HepG2 (cell line): ENCODE results near the gene S1PR3. TPM values are rescaled to one million over a fixed set of nuclear protein-coding genes. Genes with fewer than 3 reads are reported as not detected.

Experiments
- ATAC-seq: fragments of 200-7000 bp; cut with Tn5 transposase; 3 replicates; pipeline ENCODE4 v1.9.1; 2020; ENCODE audit warnings: mild to moderate bottlenecking, moderate library complexity
- BruUV-seq: library from RNA; stranded (reverse); fragments of 400-500 nt; replicated peaks from 2 replicates; lab custom pipeline; 2021; lab: Mats Ljungman, UMichigan
- CTCF ChIA-PET: fragments of 300-600 bp; formaldehyde crosslinking; extraction: SDS; loops from one replicate; lab custom pipeline; 2021; ENCODE audit warnings: low total read pairs, inconsistent platforms, low intra/inter-chr PET ratio; lab: Yijun Ruan, JAX
- POLR2A ChIA-PET: fragments of 350-600 bp; sonication (Branson Sonifier 250); formaldehyde crosslinking; loops from one replicate; lab custom pipeline; 2020; ENCODE audit warnings: antibody characterized with exemption, inconsistent platforms; lab: Yijun Ruan, JAX
- DNase-seq: peaks from one replicate; pipeline ENCODE4 v3.0.0-alpha.2; 2015; ENCODE audit warnings: low spot score
- FAIRE-seq: peaks from 3 replicates; lab custom pipeline; 2011; peaks lifted over from hg19 to GRCh38; lab: Jason Lieb, UNC
- H2AFZ ChIP-seq: one replicate; pipeline ENCODE4 v1.6.1; 2011; ENCODE audit warnings: low read length, inconsistent platforms
- H3K27ac ChIP-seq: fragments of 300-600 bp; 3 replicates; pipeline ENCODE4 v1.8.0; 2011; ENCODE audit warnings: mixed run types, mild to moderate bottlenecking, mixed read lengths, low read length, inconsistent platforms; ENCODE audit not compliant: insufficient read depth; ENCODE audit errors: extremely low read length
- H3K27me3 ChIP-seq, 2 experiments: fragments of 200-600 bp in 1 of 2; 2 replicates in 1 of 2; 3 replicates in 1 of 2; pipeline versions ENCODE4 v1.6.0 to v1.8.0; 2011; ENCODE audit warnings: low read length in 2 of 2, mild to moderate bottlenecking in 2 of 2, moderate library complexity in 2 of 2, inconsistent platforms in 1 of 2; ENCODE audit not compliant: insufficient read depth in 2 of 2, control insufficient read depth in 1 of 2
- H3K36me3 ChIP-seq, 2 experiments: fragments of 200-600 bp in 1 of 2; replicated peaks in 1 of 2; 2 replicates in 1 of 2; 3 replicates in 1 of 2; pipeline versions ENCODE4 v1.5.1 to v1.8.0; 2011; ENCODE audit warnings: low read length in 2 of 2, inconsistent platforms in 1 of 2; ENCODE audit not compliant: insufficient read depth in 2 of 2, control insufficient read depth in 1 of 2
- H3K4me1 ChIP-seq: 2 replicates; pipeline ENCODE4 v1.5.1; 2012; ENCODE audit warnings: low read length, inconsistent platforms; ENCODE audit not compliant: insufficient read depth
- H3K4me2 ChIP-seq: 2 replicates; pipeline ENCODE4 v1.6.0; 2011; ENCODE audit warnings: low read depth, low read length, inconsistent platforms
- H3K4me3 ChIP-seq, 3 experiments: fragments of 200-600 bp in 1 of 3; sonication (generic), shearing (Covaris generic) in 1 of 3; replicated peaks in 1 of 3; 2 replicates each; pipeline ENCODE4 v1.5.1; 2011 to 2016; ENCODE audit warnings: low read length in 3 of 3, inconsistent platforms in 2 of 3, low read depth in 2 of 3, mild to moderate bottlenecking in 2 of 3, control low read depth in 1 of 3, mixed read lengths in 1 of 3; ENCODE audit not compliant: insufficient read depth in 1 of 3
- H3K79me2 ChIP-seq: one replicate; pipeline ENCODE4 v1.6.1; 2011; ENCODE audit warnings: low read length, inconsistent platforms; ENCODE audit not compliant: insufficient read depth
- H3K9ac ChIP-seq: 2 replicates; pipeline ENCODE4 v1.6.0; 2011; ENCODE audit warnings: mild to moderate bottlenecking, low read depth, low read length, inconsistent platforms; ENCODE audit not compliant: insufficient read depth
- H3K9me3 ChIP-seq: 2 replicates; pipeline ENCODE4 v1.5.1; 2012; ENCODE audit warnings: mild to moderate bottlenecking, low read length
- H4K20me1 ChIP-seq: 2 replicates; pipeline ENCODE4 v1.6.0; 2011; ENCODE audit warnings: inconsistent platforms, mild to moderate bottlenecking, low read length, moderate library complexity; ENCODE audit not compliant: insufficient read depth
- ARHGAP35 ChIP-seq: sonication (generic); formaldehyde crosslinking; IDR thresholded peaks from 2 replicates; pipeline ENCODE4 v1.9.0; 2022; ENCODE audit warnings: mild to moderate bottlenecking, inconsistent platforms, moderate library complexity, missing genetic modification reagents, borderline replicate concordance
- ATAD3A ChIP-seq: sonication (generic); formaldehyde crosslinking; IDR thresholded peaks from 2 replicates; pipeline ENCODE4 v1.4.0; 2020; ENCODE audit warnings: missing genetic modification reagents
- BRCA1 ChIP-seq: sonication (generic); formaldehyde crosslinking; IDR thresholded peaks from 2 replicates; pipeline ENCODE4 v1.4.0; 2020; ENCODE audit warnings: missing genetic modification reagents
- E2F1 ChIP-seq: sonication (generic); formaldehyde crosslinking; IDR thresholded peaks from 2 replicates; pipeline ENCODE4 v1.5.0; 2020; ENCODE audit warnings: missing genetic modification reagents
- NR2F1 ChIP-seq, 2 experiments: fragments of 450-650 bp in 1 of 2; formaldehyde crosslinking in 1 of 2; IDR thresholded peaks; 2 replicates each; pipeline versions ENCODE4 v1.5.0 to v1.6.1; 2016 to 2020; ENCODE audit warnings: mild to moderate bottlenecking in 1 of 2, missing compliant biosample characterization in 1 of 2, missing genetic modification reagents in 1 of 2, moderate library complexity in 1 of 2
- RXRA ChIP-seq: sonication (generic); formaldehyde crosslinking; IDR thresholded peaks from 2 replicates; pipeline ENCODE4 v1.5.1; 2020; ENCODE audit warnings: missing genetic modification reagents
- SAFB2 ChIP-seq: sonication (generic); formaldehyde crosslinking; IDR thresholded peaks from 2 replicates; pipeline ENCODE4 v1.5.1; 2020; ENCODE audit warnings: missing genetic modification reagents, low read depth, mild to moderate bottlenecking, borderline replicate concordance
- SIN3A ChIP-seq: IDR thresholded peaks from 2 replicates; pipeline ENCODE4 v1.6.1; 2011; ENCODE audit warnings: low read depth, mild to moderate bottlenecking, control low read depth, low read length, borderline replicate concordance
- TEF ChIP-seq: sonication (generic); formaldehyde crosslinking; IDR thresholded peaks from 2 replicates; pipeline ENCODE4 v1.5.0; 2020; ENCODE audit warnings: missing genetic modification reagents
- TSC22D2 ChIP-seq: sonication (generic); formaldehyde crosslinking; IDR thresholded peaks from 2 replicates; pipeline ENCODE4 v1.5.1; 2020; ENCODE audit warnings: missing genetic modification reagents, mild to moderate bottlenecking, borderline replicate concordance
- U2AF1 ChIP-seq: fragments of 200-400 bp; formaldehyde crosslinking; optimal IDR thresholded peaks from 2 replicates; pipeline ENCODE3; 2017; ENCODE audit warnings: mild to moderate bottlenecking, low read depth, low read length
- ZEB1 ChIP-seq: IDR thresholded peaks from 2 replicates; pipeline ENCODE4 v1.6.1; 2012; ENCODE audit warnings: mild to moderate bottlenecking, low read depth, inconsistent platforms; ENCODE audit not compliant: insufficient replicate concordance
- ZNF274 ChIP-seq: sonication (generic); formaldehyde crosslinking; IDR thresholded peaks from 2 replicates; pipeline ENCODE4 v1.5.1; 2020; ENCODE audit warnings: mild to moderate bottlenecking, missing genetic modification reagents
- ZNF382 ChIP-seq: sonication (generic); formaldehyde crosslinking; IDR thresholded peaks from 2 replicates; pipeline ENCODE4 v1.5.0; 2020; ENCODE audit warnings: missing genetic modification reagents, mild to moderate bottlenecking, borderline replicate concordance
- ZNF556 ChIP-seq: sonication (generic); formaldehyde crosslinking; IDR thresholded peaks from 2 replicates; pipeline ENCODE4 v1.4.0; 2020; ENCODE audit warnings: mild to moderate bottlenecking, missing genetic modification reagents, borderline replicate concordance
- ZNF660 ChIP-seq: sonication (generic); formaldehyde crosslinking; IDR thresholded peaks from 2 replicates; pipeline ENCODE4 v1.5.1; 2020; ENCODE audit warnings: mild to moderate bottlenecking, low read depth, missing genetic modification reagents, borderline replicate concordance
- ZNF687 ChIP-seq: sonication (generic); formaldehyde crosslinking; IDR thresholded peaks from 2 replicates; pipeline ENCODE4 v1.5.1; 2020; ENCODE audit warnings: mild to moderate bottlenecking, missing genetic modification reagents, moderate library complexity
- ZNF7 ChIP-seq: IDR thresholded peaks from 2 replicates; pipeline ENCODE4 v1.6.1; 2016; ENCODE audit warnings: missing biosample characterization, missing genetic modification reagents
- WGBS: methylation state at CpG from one replicate; pipeline ENCODE4 v1.1.6; 2017; ENCODE audit warnings: low lambda C conversion rate; 5-methylcytosine and 5-hydroxymethylcytosine counted together
- in situ Hi-C: cut with HindIII; loops from 2 replicates; pipeline ENCODE4 v1.10.0; 2017; ENCODE audit warnings: low pct_unique_long_range_greater_than_20kb; ENCODE audit not compliant: extremely low pct_ligation_motif_present
- intact Hi-C: fragments of 100-400 bp; cut with micrococcal nuclease; formaldehyde crosslinking; loops from one replicate; pipeline ENCODE4 v1.10.0; 2022; ENCODE audit not compliant: unreplicated experiment
- polyA plus RNA-seq, 8 experiments: library from polyadenylated mRNA; depleted of rRNA in 3 of 8; stranded (reverse) in 7 of 8; unstranded in 1 of 8; fragments of >200 nt; fragmentation: Illumina TruSeq in 4 of 8; extraction: Trizol in 4 of 8; gene quantifications; 2 replicates each; pipeline versions ENCODE4 v1.2.1 to v1.2.3, GENCODE V29; 2011 to 2016; ENCODE audit warnings: low read depth in 4 of 8, missing spikeins in 1 of 8, mixed read lengths in 1 of 8; ENCODE audit not compliant: insufficient read depth in 1 of 8
- total RNA-seq, 5 experiments: library from RNA; depleted of rRNA; stranded (reverse); fragments of >200 nt; fragmentation: Illumina TruSeq; extraction: Trizol; gene quantifications; 2 replicates each; pipeline ENCODE4 v1.2.3, GENCODE V29; 2016; ENCODE audit warnings: low read depth in 1 of 5

Gene S1PR3
- total and polyA plus RNA-seq, 2 of the 13 experiments (the other 11 are each of a cell fraction or from before 2014, with no cell fraction given): 0.02 TPM; not detected in 1

DNA sequence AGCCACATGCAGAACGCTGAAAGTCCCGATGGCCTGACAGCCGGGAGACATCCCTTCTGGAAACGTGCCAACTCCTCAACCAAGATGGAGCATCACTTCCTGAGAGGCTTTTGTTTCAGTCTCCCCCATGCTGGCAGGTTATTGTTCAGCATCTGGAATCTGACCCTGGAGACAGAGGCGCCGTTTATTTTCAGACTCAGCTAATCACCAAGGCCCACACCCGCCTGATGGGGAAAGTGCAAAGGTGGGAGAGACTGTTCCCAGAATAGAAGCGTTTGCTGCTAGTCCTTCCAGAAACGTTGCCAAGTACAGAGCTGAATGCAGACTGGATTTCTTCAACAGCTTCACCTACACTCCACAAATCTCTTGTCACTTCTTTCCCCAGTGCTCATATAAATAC lies 41.8 kb upstream of the S1PR3 start:
- no peak overlapping the region for H3K4me3 ChIP-seq
- intact Hi-C loops (no loop called here), in situ Hi-C loops (no loop called here)
- FAIRE-seq (no peak), DNase-seq (no peak), ATAC-seq (no peak)
- H4K20me1 ChIP-seq: no peaks in the 10 kb centered on the region
- BruUV-seq: no TSS peak
- 0 out of 2 replicates have a peak, but pooled peaks cover 6% of the 10 kb centered on the region for H3K4me1 ChIP-seq
- ChIA-PET CTCF (no interaction called here), POLR2A (no interaction called here)
- H2AFZ ChIP-seq: no peak overlapping the region
- no peaks in the 10 kb centered on the region for H3K36me3 ChIP-seq
- no peak overlapping the region for H3K27ac ChIP-seq
- H3K27me3 ChIP-seq: no peaks in the 10 kb centered on the region; a peak in 1 of 5 replicates
- no peak overlapping the region for H3K4me2 ChIP-seq
- WGBS: 20% methylated on average over 4 of the region's 9 CpGs
- TF ChIP-seq TSC22D2 (CRISPR knock-in tag) (no peak), E2F1 (CRISPR knock-in tag) (no peak), ARHGAP35 (no peak), ZNF382 (no peak), RXRA (CRISPR knock-in tag) (no peak), ZNF687 (CRISPR knock-in tag) (no peak), ZEB1 (no peak), BRCA1 (no peak), ZNF660 (CRISPR knock-in tag) (no peak), NR2F1 (CRISPR knock-in tag; IDR thresholded peaks at IDR 0.05) (no peak), TEF (CRISPR knock-in tag) (no peak), SIN3A (no peak), U2AF1 (no peak), ZNF274 (CRISPR knock-in tag) (no peak), ZNF556 (CRISPR knock-in tag) (no peak), ATAD3A (CRISPR knock-in tag) (no peak), SAFB2 (no peak), ZNF7 (CRISPR knock-in tag) (no peak)
- H3K79me2 ChIP-seq: no peaks in the 10 kb centered on the region
- no peaks in the 10 kb centered on the region for H3K9me3 ChIP-seq
- no peak overlapping the region for H3K9ac ChIP-seq
